GM13977 (cell line): ENCODE results near the gene RHEX.
A peak's percentile ranks its signal among the peaks of the same experiment; 100 is the strongest.

Experiments
- DNase-seq: peaks from one replicate; pipeline ENCODE4 v3.0.0; 2012; ENCODE audit warnings: low spot score
- CTCF ChIP-seq: IDR thresholded peaks from 2 replicates; pipeline ENCODE4 v1.5.1; 2012; ENCODE audit warnings: mild to moderate bottlenecking, control low read depth; ENCODE audit not compliant: insufficient read depth; ENCODE audit errors: extremely low read depth, missing control alignments
- in situ Hi-C: fragments of 300-500 bp; cut with MboI; formaldehyde crosslinking; loops from one replicate; pipeline ENCODE4 v1.12.0; 2022; ENCODE audit warnings: low sequenced_read_pairs, low pct_unique_long_range_greater_than_20kb, mixed read lengths, inconsistent platforms; ENCODE audit not compliant: unreplicated experiment

Gene RHEX

GRCh38 chr1:206029484-206029883, 23.5 kb upstream of the RHEX start:
- in situ Hi-C loops, result loop anchor here (5.0 kb wide), 1 partner anchor 73 kb away; no protein-coding TSS in a partner anchor
- no peak for DNase-seq
- TF ChIP-seq CTCF, result no peak

- no peak for TF ChIP-seq CTCF
- in situ Hi-C loops, result no loop called here
- no peak for DNase-seq
Measured at GRCh38 chr1:206030191-206030590, 22.8 kb upstream of the RHEX start.

- DNase-seq, result peak; percentile 56
- in situ Hi-C loops, result no loop called here
- peak; percentile 91 for TF ChIP-seq CTCF
Measured at GRCh38 chr1:206030714-206031113, 22.3 kb upstream of the RHEX start.

GRCh38 chr1:206032380-206033140, 20.4 kb upstream of the RHEX start:
- TF ChIP-seq CTCF, result no peak
- in situ Hi-C loops, result no loop called here
- no peak for DNase-seq

- in situ Hi-C loops, result no loop called here
- no peak for TF ChIP-seq CTCF
- no peak for DNase-seq
Measured at GRCh38 chr1:206035027-206035426, 17.9 kb upstream of the RHEX start.

- DNase-seq, result no peak
- in situ Hi-C loops, result no loop called here
- no peak for TF ChIP-seq CTCF
Measured at GRCh38 chr1:206036663-206037455, 16.1 kb upstream of the RHEX start.
